COLO829 (cell line): ENCODE data around the gene ERBB2.
"Not testable (repeated sequence)": the region's sequence is repeated elsewhere in the genome, so short reads cannot be mapped to it uniquely, and the experiment has no call there.

Experiments
- DNase-seq: peaks from one replicate; pipeline ENCODE4 v3.0.0; 2012; ENCODE audit warnings: low spot score

ERBB2 gene

GRCh38 chr17:39763051-39763820, 63.4 kb downstream of the ERBB2 start:
- DNase-seq = no peak

DNA sequence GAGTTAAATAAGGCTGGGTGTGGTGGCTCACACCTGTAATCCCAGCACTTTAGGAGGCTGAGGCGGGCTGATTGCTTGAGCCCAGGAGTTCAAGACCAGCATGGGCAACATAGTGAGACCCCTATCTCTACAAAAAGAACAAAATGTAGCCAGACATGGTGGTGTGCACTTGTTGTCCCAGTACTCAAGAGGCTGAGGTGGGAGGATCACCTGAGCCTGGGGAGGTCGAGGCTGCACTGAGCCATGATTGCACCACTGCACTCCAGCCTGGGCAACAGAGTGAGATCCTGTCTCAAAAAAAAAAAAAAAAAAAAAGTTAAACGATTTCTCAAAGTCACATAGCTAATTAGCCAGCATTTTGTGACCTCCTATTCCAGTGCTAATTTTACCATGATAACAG, 64.3 kb downstream of the ERBB2 start:
- not testable (repeated sequence) for DNase-seq

DNA sequence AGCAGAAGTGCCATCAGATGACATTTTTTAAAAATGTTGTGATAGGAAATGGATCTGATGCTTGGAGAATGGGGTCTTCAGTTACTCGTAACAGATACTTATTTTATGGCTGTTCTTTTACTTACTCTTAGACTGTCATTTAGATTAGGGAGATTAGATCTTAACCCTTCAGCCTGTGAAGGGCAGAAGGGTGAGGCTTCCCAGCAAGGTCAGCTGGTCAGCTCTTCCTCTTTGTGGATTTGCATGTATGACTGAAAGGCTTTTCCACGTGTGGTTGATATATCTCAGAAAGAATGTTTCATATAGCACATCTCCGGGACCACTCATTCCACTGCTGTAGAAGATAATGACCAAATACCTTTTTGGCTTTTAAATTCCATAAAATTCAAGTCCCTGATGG, 65.3 kb downstream of the ERBB2 start:
- DNase-seq = no peak

DNA sequence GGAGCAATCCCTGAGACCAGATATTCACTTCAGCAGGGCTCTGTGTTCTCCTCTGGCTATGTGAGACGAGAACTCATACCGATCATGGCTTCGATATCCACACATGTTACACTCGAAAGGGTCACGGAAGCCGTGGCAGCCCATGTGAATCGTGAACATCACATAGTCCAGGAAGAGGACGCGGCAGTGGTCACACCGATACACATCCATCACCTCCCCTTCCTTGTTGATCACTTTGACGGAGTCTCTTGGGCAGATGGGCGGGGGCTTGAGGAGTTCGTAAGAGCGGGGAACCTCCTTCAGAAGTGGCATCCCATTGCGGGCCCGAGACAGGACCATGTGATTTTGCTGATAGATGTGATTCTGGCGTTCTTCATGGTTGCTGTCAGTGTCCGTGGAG, 65.9 kb downstream of the ERBB2 start:
- DNase-seq = no peak

- no peak for DNase-seq
Measured at GRCh38 chr17:39767147-39767546, 67.3 kb downstream of the ERBB2 start.

DNA sequence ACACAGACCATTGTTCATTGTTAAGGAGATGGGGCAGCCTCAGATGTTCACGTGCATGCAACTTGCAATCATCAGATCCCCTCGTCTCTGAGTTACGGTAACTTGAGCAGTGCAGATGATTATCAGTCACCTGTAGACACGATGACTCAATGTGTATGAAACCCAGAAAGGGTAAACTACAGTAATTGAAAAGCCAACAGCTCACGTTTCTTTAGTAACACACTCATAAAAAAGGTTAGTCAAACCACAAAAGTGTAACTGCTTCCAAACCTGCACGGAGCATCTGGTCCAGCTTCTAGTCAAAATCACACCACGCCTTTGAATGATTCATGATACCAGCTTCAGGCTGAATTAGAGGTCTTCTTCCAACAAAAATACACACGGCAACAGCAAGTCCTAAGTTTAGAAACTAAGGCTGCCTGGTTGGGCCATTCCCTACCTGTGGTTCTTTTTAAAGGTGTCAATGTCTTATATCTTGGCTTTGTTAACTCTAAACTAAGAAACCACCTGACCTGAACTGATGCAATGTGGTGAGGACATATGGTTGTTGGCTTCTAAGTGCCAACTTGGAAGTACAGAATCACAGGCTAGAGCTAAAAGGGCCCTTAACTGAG, 70.2 kb downstream of the ERBB2 start:
- DNase-seq = no peak

DNA sequence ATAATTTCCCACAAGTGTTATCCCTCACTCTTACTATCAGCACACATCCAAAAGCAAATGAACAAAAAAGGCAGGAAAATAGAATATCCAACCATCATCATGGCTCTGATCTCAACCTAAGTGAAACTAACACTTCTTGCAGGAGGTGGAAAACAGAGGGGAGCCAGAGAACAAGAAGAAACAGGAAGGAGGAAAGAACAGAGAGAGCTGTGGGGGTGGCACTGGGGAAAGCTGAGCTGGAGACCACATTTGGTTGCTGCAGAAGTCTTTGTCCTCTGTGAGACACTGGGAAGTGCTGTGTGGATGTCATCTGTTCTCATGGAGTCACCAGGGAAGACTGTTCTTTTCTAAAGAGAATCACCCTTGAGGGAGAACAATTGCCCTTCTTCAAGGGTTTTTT, 72.6 kb downstream of the ERBB2 start:
- DNase-seq = no peak

DNA sequence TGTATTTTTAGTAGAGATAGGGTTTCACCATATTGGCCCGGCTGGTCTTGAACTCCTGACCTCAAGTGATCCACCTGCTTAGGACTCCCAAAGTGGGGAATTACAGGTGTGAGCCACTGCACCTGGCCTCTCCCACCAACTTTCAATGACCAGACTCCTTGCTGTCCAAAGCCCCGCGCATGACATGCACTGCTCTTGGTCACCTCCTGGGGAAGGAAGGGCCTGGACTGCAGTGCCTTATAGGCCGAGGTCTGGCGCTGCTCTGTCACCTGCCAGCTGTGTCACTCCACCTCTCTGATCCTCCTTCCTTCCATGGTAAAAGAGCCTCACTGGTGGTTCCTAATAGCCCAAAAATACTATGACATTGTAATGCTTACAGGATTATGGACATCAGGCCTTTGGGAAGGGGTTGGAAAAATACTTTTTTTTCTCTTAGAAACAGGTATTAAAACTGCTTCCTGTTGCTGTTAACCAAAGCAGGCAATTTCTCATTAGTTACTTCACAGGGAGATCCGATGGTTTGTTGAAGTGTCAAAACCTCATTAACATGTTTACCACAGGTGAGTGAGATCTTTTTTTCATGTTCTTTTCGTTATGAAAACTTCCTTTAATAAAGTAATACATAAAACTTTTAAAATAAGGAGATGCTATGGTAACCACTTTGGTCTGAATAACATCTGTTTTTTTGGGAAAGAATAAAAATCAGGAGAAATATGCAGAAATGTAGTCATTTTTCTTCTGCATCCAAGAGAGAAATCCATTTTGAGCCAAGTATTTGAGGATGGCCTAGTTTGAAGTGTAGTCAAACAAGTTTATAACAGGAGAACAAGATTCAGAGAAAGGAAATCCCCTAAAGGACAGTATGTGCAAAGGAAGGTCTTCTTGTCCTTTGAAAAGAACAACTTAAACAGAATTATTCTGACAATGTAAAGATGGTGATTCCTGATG, 73.4 kb downstream of the ERBB2 start:
- no peak for DNase-seq

DNA sequence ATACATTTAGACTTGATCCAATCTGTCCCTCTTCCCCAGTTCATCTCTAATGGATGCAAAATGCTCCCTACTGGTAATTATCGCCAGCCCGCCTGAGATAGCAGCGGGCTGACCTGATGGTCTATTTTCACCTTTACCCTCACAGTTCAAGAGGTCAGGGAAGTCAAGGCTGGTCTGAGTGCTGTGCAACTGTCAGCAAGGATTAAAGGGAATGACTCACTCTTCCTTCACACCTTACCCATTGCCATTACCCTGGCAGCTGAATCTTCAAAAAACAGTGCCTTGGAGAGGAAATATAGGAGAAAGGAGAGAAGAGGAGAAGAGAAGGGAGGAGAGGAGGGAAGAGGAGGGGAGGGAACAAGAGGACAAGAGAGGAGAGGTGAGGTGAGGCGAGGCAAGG, 74.2 kb downstream of the ERBB2 start:
- DNase-seq = no peak

DNA sequence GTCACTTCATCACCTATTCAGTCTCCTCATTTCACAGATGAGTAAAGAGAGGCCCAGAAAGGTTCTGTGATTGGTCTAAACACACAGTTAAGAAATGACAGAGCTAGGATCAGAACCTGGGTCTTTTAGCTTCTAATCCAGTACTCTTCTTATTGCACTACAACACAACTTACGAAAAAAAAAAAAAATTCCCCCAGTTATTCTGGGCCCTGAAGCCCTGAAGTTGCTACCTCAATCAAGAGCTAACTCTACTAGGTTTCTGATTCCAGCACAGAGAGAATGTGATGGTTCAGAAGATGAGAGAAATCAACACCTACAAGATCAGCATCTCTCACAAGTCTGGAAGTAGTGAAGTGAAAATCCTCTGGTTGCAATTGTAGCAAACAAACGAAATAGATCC, 75.2 kb downstream of the ERBB2 start:
- no peak for DNase-seq

- no peak for DNase-seq
Measured at GRCh38 chr17:39776252-39776651, 76.4 kb downstream of the ERBB2 start.

- DNase-seq = no peak
Measured at GRCh38 chr17:39777534-39778365, 77.9 kb downstream of the ERBB2 start.
